A673 (cell line): ENCODE measurements around the gene PLSCR1. TPM values are rescaled to one million over a fixed set of nuclear protein-coding genes. Genes with fewer than 3 reads are reported as not detected.
A peak's percentile ranks its signal among the peaks of the same experiment; 100 is the strongest.

Experiments used
- BruUV-seq: library from RNA; stranded (reverse); fragments of 400-500 nt; replicated peaks from 2 replicates; lab custom pipeline; 2021; lab: Mats Ljungman, UMichigan
- CTCF ChIA-PET: fragments of 300-600 bp; sonication (Branson Sonifier 250); formaldehyde crosslinking; loops from one replicate; lab custom pipeline; 2022; ENCODE audit warnings: antibody characterized with exemption; lab: Charles Lee
- POLR2A ChIA-PET: fragments of 300-600 bp; sonication (Branson Sonifier 250); formaldehyde crosslinking; loops from one replicate; lab custom pipeline; 2022; ENCODE audit warnings: antibody characterized with exemption; ENCODE audit not compliant: low non-redundant PET; lab: Charles Lee
- DNase-seq: peaks from one replicate; pipeline ENCODE4 v3.0.0-alpha.2; 2015; ENCODE audit warnings: low spot score
- H3K27ac ChIP-seq: fragments of 200-600 bp; sonication (generic); 2 replicates; pipeline ENCODE4 v1.5.1; 2016; ENCODE audit warnings: mixed run types, low read depth, mild to moderate bottlenecking, mixed read lengths, antibody characterized with exemption, low read length; ENCODE audit not compliant: poor library complexity, severe bottlenecking
- H3K27me3 ChIP-seq: fragments of 200-600 bp; sonication (generic); replicated peaks from 2 replicates; pipeline ENCODE4 v1.6.1; 2017; ENCODE audit warnings: mixed run types, low read depth, mild to moderate bottlenecking, mixed read lengths, antibody characterized with exemption, low read length; ENCODE audit not compliant: insufficient read depth, poor library complexity
- H3K36me3 ChIP-seq: fragments of 200-600 bp; sonication (generic); 2 replicates; pipeline ENCODE4 v1.6.1; 2016; ENCODE audit warnings: mixed run types, mild to moderate bottlenecking, mixed read lengths, antibody characterized with exemption, low read length; ENCODE audit not compliant: insufficient read depth, poor library complexity, severe bottlenecking
- H3K4me1 ChIP-seq: fragments of 200-600 bp; sonication (generic); 2 replicates; pipeline ENCODE4 v1.6.1; 2017; ENCODE audit warnings: mixed run types, mild to moderate bottlenecking, mixed read lengths, antibody characterized with exemption, low read length; ENCODE audit not compliant: insufficient read depth, poor library complexity, severe bottlenecking
- H3K4me3 ChIP-seq: fragments of 200-600 bp; sonication (generic); 2 replicates; pipeline ENCODE4 v1.5.1; 2016; ENCODE audit warnings: low read depth, mixed run types, mild to moderate bottlenecking, mixed read lengths, low read length; ENCODE audit not compliant: poor library complexity, severe bottlenecking
- H3K9me3 ChIP-seq: fragments of 200-600 bp; sonication (generic); 2 replicates; pipeline ENCODE4 v1.6.1; 2016; ENCODE audit warnings: mixed run types, low read depth, mild to moderate bottlenecking, mixed read lengths, antibody characterized with exemption, low read length; ENCODE audit not compliant: poor library complexity, severe bottlenecking
- EZH2 ChIP-seq: fragments of 200-600 bp; sonication (generic); IDR thresholded peaks from 2 replicates; pipeline ENCODE4 v1.6.1; 2017; ENCODE audit warnings: borderline replicate concordance, low read depth, mild to moderate bottlenecking, mixed read lengths, antibody characterized with exemption, low read length; ENCODE audit not compliant: poor library complexity, severe bottlenecking
- intact Hi-C: fragments of 100-400 bp; cut with micrococcal nuclease; formaldehyde crosslinking; loops from one replicate; pipeline ENCODE4 v1.10.0; 2022; ENCODE audit not compliant: unreplicated experiment
- total RNA-seq: library from RNA; stranded (reverse); gene quantifications from 2 replicates; pipeline ENCODE4 v1.2.3, GENCODE V29; 2021
- TF ChIP-seq, protein P1 (sequence below): fragments of 300-800, 200-600 bp; sonication (generic); conservative IDR thresholded peaks from 2 replicates; pipeline ENCODE4 v1.5.1; 2017; ENCODE audit warnings: low read depth, mild to moderate bottlenecking, antibody characterized with exemption, low read length, moderate library complexity, mixed read lengths

Gene PLSCR1
- total RNA-seq, 1 experiment from 2014 or later, result 49.3 TPM

DNA sequence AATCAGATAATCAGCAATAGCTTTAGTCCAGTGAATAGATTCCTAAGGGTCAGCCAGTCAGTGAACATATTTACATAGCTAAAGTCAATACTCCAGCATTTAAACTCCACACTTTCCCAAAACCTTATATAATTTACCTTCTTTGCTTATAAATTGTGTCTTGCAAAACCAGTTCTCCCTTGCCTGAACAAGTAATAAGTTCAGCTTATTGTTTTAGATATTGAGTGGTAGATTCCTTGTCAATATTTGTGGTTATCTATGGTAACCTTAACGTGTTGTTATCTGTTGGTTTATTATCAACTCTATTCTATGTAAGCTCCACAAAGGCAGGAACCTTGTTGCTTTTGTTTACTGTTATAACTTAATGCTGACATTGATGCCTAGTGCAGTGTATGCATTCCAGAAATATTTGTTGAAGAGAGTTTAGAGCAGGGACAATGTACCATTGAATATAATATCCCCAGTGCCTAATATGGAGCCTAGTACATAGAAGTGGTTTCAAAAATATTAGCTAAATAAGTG lies 36.7 kb upstream of the PLSCR1 start:
- BruUV-seq, result no TSS peak
- H3K27me3 ChIP-seq, result no peaks in the 10 kb centered on the region
- H3K9me3 ChIP-seq, result no peaks in the 10 kb centered on the region
- ChIA-PET POLR2A (no interaction called here), CTCF (no interaction called here)
- no peak overlapping the region for H3K27ac ChIP-seq
- H3K36me3 ChIP-seq, result no peaks in the 10 kb centered on the region
- no peak overlapping the region for H3K4me3 ChIP-seq
- TF ChIP-seq, protein P1, sequence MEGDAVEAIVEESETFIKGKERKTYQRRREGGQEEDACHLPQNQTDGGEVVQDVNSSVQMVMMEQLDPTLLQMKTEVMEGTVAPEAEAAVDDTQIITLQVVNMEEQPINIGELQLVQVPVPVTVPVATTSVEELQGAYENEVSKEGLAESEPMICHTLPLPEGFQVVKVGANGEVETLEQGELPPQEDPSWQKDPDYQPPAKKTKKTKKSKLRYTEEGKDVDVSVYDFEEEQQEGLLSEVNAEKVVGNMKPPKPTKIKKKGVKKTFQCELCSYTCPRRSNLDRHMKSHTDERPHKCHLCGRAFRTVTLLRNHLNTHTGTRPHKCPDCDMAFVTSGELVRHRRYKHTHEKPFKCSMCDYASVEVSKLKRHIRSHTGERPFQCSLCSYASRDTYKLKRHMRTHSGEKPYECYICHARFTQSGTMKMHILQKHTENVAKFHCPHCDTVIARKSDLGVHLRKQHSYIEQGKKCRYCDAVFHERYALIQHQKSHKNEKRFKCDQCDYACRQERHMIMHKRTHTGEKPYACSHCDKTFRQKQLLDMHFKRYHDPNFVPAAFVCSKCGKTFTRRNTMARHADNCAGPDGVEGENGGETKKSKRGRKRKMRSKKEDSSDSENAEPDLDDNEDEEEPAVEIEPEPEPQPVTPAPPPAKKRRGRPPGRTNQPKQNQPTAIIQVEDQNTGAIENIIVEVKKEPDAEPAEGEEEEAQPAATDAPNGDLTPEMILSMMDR, result no peak
- TF ChIP-seq EZH2, result no peak
- DNase-seq, result no peak
- no peaks in the 10 kb centered on the region for H3K4me1 ChIP-seq
- intact Hi-C loops, result loop anchor here (10.0 kb wide), 1 partner anchor 516 kb away; no protein-coding TSS in a partner anchor

DNA sequence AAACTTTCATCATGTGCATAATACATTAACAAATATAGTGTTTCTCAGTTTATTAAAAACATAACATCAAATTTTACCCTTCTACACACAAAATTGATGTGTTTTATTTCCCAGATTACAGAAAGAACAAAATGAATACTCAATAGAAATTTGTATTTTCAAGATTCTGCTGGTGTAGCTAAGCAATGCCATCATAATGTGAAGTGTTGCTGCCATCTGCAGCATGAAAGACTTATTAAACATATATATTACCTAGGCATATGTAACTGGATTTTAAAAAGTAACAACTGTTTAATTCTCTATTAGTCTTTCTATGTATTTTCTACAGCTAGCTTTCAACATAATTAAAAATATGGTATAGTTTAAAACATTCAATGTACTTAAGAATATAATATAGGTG lies 33.3 kb upstream of the PLSCR1 start:
- no TSS peak for BruUV-seq
- H3K9me3 ChIP-seq, result no peaks in the 10 kb centered on the region
- intact Hi-C loops, result loop anchor here (1.0 to 2.0 kb wide), 2 partner anchors 243 to 359 kb away; no protein-coding TSS in a partner anchor
- CTCF ChIA-PET, result interaction anchor here (0.5 to 1.6 kb wide), 4 partner anchors 243 to 388 kb away, joined by 3 to 20 read pairs (median 4); no protein-coding TSS in a partner anchor
- no peaks in the 10 kb centered on the region for H3K27me3 ChIP-seq
- POLR2A ChIA-PET, result no interaction called here
- H3K27ac ChIP-seq, result no peak overlapping the region
- peak; percentile 62 for DNase-seq
- no peak for TF ChIP-seq EZH2
- TF ChIP-seq, protein P1, result peak; percentile 52; the same call in 1 of the 2 replicates
- H3K4me1 ChIP-seq, result no peaks in the 10 kb centered on the region
- no peak overlapping the region for H3K4me3 ChIP-seq
- H3K36me3 ChIP-seq, result no peaks in the 10 kb centered on the region

DNA sequence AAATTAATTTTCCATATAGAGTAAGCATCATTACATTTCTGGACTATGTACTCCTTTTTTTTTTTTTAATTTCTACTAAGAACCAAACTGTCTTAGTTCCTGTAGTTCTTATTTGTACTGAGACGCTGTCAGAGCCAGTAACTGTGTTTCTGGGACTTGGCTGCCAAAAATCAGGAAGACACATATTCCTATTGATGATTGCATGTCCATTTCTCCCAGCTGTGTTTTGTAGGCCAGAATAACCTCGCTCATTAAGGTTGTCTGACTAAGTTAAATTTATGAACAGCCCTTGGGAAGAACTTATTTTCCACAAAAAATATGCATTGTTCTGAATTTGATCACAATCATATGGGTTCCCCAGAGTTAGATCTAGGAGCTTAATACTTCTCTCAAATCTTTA lies 31.2 kb upstream of the PLSCR1 start:
- Histone ChIP-seq H3K4me3 (no peak overlapping the region), H3K9me3 (no peaks in the 10 kb centered on the region), H3K27me3 (no peaks in the 10 kb centered on the region), H3K27ac (no peak overlapping the region), H3K36me3 (no peaks in the 10 kb centered on the region), H3K4me1 (no peaks in the 10 kb centered on the region)
- ChIA-PET CTCF (no interaction called here), POLR2A (no interaction called here)
- TF ChIP-seq EZH2, result no peak
- TF ChIP-seq, protein P1, result no peak
- BruUV-seq, result no TSS peak
- DNase-seq, result no peak
- intact Hi-C loops, result loop anchor here (2.0 kb wide), 1 partner anchor 357 kb away; no protein-coding TSS in a partner anchor
